H7 (cell line): Measurements from ENCODE around the gene TMEM135. TPM values are rescaled to one million over a fixed set of nuclear protein-coding genes. Genes with fewer than 3 reads are reported as not detected.

Experiments
- DNase-seq: peaks from one replicate; pipeline ENCODE4 v3.0.0; 2012
- H3K27me3 ChIP-seq: 2 replicates; pipeline ENCODE4 v1.6.0; 2011; ENCODE audit warnings: mild to moderate bottlenecking, low read length; ENCODE audit not compliant: control insufficient read depth, insufficient read depth
- H3K36me3 ChIP-seq: replicated peaks from 2 replicates; pipeline ENCODE4 v1.5.1; 2011; ENCODE audit warnings: low read length; ENCODE audit not compliant: control insufficient read depth, insufficient read depth
- H3K4me3 ChIP-seq: 2 replicates; pipeline ENCODE4 v1.5.1; 2011; ENCODE audit warnings: low read depth, mild to moderate bottlenecking, control low read depth, low read length, moderate library complexity; ENCODE audit not compliant: insufficient read depth
- total RNA-seq: library from RNA; depleted of rRNA; stranded (reverse); fragments of >200 nt; shearing (Covaris generic); gene quantifications from 2 replicates; pipeline ENCODE4 v1.2.3, GENCODE V29; 2014

Gene TMEM135
- total RNA-seq, 1 experiment from 2014 or later, result 27.9 TPM

DNA sequence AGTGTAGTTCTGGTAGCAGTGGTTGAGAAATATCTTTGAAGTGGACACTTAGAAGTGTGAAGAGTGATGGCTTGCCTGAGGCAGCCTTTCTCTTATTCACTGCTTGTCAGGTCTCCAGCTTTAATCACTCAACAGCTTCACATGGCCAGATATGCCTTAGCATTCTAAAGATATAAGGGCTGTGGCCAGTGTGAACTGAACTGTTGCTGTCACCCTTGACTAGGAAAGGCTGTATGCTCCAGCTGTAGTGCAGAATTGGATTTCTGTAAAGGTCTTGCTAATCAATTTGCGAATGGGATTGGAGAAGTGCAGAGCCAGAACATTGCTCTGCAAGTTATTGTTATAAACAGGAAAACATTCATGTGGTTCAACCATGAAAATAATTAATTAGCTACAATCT lies 266.7 kb downstream of the TMEM135 start:
- H3K4me3 ChIP-seq, result no peak overlapping the region

DNA sequence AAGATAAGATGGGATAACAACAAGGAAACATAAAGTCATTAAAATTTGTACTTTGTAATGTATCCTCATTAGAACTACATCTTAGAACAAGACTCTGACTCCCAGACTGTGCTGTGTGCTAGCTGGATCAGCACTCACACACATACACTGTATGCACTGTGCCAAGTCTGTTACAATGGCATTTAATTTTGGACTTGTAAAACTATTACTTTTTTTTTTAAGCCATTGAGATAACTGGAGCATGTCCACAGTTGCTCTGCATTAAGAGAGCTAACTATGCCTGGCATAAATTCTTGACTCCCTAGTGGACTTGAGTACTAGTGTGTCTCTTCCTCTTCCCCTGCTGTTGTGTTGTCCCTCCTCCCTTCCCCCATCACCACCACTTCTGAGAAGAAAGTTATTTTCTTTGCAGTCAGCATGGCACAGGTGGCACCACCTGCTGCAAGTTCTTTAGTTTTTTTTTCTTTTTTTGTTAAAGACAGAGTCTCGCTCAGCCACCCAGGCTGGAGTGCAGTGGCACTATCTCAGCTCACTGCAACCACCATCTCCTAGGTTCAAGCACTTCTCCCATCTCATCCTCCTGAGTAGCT lies 268.6 kb downstream of the TMEM135 start:
- no peak for DNase-seq
- Histone ChIP-seq H3K36me3 (no peaks in the 10 kb centered on the region), H3K27me3 (no peaks in the 10 kb centered on the region), H3K4me3 (no peak overlapping the region)

More for the DNA sequence above, 266.7 kb downstream of the TMEM135 start:
- no peaks in the 10 kb centered on the region for H3K27me3 ChIP-seq
- no peak for DNase-seq
- no peaks in the 10 kb centered on the region for H3K36me3 ChIP-seq

DNA sequence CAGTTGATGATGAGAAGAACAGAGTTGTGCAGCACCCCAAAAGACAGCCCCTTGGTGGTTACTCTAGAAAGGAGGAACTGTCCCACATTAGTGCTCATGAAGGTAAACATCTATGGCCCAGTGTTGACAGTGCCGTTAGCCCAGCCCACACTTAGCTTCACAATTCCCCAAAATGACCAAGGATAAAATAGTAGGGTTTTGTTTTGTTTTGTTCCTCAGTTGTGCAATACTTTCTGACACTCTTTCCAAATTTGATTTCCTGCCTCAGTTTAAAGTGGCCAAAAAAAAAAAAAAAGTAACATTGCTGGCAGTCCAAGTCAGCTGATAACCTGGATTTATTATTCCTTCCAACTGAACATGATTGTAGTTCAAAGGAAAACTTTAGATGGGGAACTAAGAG lies 269.4 kb downstream of the TMEM135 start:
- Histone ChIP-seq H3K4me3 (no peak overlapping the region), H3K36me3 (no peaks in the 10 kb centered on the region), H3K27me3 (no peaks in the 10 kb centered on the region)
- no peak for DNase-seq

DNA sequence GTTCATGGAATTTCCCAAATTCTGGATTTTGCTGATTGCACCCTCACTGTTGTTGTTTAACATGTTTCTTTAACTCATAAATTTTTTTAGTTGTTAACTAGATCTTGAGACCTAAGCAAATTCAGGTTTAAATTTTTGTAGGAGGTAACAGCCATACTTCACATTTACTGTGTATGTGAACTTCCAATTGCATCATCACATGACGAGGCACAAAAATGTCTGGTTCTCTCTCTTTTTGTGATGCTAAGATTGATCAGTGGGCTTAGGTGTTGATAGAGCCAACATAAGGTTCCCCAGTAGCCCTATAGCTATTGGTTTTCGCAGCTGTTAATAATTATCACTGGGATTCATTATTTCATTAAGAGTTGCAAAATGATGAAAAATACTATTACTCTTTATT lies 277.5 kb downstream of the TMEM135 start:
- Histone ChIP-seq H3K4me3 (no peak overlapping the region), H3K27me3 (no peaks in the 10 kb centered on the region), H3K36me3 (no peaks in the 10 kb centered on the region)
- DNase-seq, result no peak

DNA sequence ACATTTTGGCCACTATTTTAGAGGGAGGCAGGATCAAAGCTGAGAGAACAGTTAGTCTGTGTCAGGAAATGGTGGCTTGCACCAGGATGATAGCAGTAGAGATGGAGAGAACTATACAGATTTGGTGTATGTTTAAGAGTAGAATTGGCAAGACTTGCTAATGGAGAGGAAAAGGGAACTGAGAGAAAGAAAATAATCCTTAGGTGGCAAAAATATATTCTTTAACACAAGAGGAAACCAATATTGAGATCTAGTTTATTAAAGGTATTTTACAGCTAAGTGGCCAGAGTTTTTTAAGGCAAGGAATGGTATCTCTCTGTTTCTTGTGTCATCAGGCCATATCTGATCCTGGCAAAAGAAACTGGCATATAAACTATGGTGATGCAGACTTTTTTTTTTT lies 278.8 kb downstream of the TMEM135 start:
- no peak for DNase-seq
- Histone ChIP-seq H3K36me3 (no peaks in the 10 kb centered on the region), H3K27me3 (no peaks in the 10 kb centered on the region), H3K4me3 (no peak overlapping the region)

DNA sequence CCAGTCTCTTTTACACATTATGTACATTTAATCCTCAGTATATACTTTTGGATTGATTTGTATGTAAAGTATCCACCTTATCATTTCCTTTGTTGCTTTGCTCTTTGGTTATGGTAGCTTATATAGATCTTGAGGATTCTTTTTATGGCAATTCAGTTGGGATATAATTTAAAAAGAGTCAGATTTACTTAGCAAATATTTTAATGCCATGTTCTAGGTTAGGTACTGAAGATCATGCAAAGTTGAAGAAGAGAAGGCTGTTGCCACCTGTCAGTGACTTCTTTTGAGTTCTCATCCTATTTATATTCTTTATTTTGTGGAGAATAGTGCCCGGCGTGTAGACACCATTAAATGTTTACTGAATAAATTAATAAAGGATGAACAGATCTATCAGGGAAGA lies 279.7 kb downstream of the TMEM135 start:
- no peak overlapping the region for H3K4me3 ChIP-seq
- no peak for DNase-seq
- H3K36me3 ChIP-seq, result no peaks in the 10 kb centered on the region
- H3K27me3 ChIP-seq, result no peaks in the 10 kb centered on the region

DNA sequence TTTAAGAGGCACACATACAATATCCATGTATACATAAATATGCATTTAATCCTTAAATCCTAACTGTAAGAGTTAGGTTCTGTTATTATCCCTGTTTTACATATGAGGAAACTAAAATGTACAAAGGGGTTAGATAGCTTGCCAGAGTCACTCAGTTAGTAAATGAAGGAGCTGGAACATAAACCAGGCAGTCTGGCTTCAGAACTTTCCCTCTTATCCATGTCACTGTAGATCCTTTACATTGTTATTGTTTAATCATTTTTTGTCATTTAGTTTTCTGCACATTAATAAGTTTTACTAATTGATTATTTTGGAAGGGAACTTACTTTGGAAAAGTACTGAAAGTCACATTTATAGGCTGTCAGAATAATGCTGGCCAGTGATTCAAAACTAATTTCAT lies 282.4 kb downstream of the TMEM135 start:
- DNase-seq, result no peak
- no peak overlapping the region for H3K4me3 ChIP-seq
- no peaks in the 10 kb centered on the region for H3K36me3 ChIP-seq
- no peaks in the 10 kb centered on the region for H3K27me3 ChIP-seq

DNA sequence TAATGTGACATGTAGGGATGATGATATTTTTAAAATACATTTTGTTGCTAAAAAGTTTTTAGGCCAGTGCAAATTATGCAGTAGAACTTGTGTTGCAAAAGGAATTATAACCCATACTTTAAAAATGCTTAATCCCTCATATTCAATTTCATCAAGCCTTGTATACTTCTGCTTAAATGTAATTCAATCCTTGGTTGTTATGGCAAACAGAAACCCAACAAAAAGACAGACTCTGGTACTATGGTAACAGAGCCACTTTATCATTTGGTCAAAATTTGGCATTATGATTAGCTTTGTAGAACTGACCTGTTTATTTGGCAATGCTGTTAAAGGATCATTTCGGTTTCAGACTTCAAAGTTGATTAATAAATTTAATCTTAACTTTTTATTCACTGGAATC lies 284.8 kb downstream of the TMEM135 start:
- no peaks in the 10 kb centered on the region for H3K36me3 ChIP-seq

DNA sequence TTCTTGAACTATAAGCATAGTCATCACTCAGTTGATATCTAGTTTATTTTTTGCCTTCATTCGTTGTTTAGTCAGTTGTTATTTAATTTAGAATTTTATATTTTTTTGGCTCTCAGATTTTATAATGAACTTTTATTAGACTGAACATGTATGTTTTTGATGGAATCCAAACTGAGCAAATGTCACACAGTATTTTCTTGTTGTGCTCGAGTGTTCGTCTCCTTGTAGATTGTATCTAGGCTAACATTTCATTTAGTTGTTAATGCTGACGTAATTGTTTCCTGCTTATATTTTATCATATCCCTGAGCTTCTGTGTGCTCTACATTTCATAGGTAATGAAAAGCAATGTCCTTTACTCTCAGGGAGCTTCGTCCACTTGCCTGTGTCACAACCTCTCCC lies 286.2 kb downstream of the TMEM135 start:
- Histone ChIP-seq H3K4me3 (no peak overlapping the region), H3K27me3 (no peaks in the 10 kb centered on the region), H3K36me3 (no peaks in the 10 kb centered on the region)
- DNase-seq, result no peak

More for the DNA sequence above, 284.8 kb downstream of the TMEM135 start:
- H3K27me3 ChIP-seq, result no peaks in the 10 kb centered on the region
- DNase-seq, result no peak
- no peak overlapping the region for H3K4me3 ChIP-seq

DNA sequence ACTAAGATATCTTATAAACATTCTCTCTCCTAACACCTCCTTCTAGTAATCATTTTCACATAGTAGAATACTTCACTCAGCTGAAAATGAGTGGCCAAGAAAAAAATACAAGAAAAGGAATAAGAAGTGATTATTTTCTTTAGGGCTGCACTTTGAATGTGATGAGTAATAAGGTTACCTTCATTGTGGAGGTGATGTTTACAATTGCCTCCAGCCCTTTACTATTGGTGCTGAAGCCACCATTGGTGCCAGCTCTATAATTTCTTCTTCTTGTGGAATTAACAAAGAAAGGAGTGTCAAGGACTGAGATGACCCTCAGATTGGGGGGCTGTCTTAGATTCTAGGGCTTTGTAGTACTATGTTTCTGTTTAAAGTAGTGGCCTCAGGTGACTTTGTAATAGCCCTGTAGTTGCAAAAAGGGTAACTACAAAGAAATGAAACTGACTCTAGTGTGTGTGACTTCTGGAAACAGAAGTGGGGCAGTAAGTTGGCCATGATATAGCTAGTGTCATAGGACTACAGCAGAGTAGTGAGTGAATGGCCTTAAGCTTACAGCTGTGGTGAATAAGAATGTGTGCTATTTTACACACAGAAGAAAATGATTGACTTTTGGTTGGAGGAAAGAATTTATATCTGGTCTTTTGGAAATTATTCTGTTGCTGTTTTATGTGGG lies 287.2 kb downstream of the TMEM135 start:
- H3K36me3 ChIP-seq, result no peaks in the 10 kb centered on the region
- H3K4me3 ChIP-seq, result no peak overlapping the region
- no peaks in the 10 kb centered on the region for H3K27me3 ChIP-seq
- no peak for DNase-seq

DNA sequence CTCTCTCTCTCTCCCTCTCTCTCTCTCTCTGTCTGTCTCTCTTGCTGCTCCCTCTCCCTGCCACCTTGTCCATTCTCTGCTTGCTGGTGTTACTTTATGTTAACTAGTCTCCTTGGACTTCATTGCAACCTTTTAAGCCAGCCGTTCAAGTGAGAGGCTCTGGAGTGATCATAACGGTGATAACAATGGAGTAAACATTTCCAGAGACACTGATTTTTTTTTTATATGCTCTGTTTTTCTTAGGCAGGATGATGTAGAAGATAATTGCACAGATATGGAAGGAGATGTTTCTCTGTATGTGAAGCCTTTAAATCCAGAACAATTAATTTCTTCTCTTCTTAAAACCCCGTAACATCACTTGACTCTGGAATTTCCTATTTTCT lies 287.7 kb downstream of the TMEM135 start:
- Histone ChIP-seq H3K27me3 (no peaks in the 10 kb centered on the region), H3K36me3 (no peaks in the 10 kb centered on the region), H3K4me3 (no peak overlapping the region)
- DNase-seq, result no peak

DNA sequence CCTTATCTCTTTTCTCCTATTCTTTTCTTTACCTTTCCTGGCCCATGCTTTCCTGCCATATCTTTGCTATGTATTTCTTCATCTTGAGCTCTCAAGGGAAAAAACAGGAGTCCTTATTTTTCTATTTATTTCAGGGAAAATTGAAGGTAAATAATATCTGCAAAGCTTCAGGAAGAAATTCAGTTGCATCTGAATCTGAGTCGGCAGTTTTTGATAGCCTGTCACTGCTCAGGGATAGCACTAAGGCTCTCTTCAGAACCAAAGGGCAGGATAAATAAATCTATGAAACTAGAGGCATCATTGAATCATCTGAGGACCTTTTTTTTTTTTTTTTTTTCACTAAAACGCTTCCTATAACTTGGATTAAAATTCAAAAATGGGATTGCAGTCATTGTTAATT lies 288.9 kb downstream of the TMEM135 start:
- H3K27me3 ChIP-seq, result no peaks in the 10 kb centered on the region
- H3K4me3 ChIP-seq, result no peak overlapping the region
- no peak for DNase-seq
- H3K36me3 ChIP-seq, result no peaks in the 10 kb centered on the region

DNA sequence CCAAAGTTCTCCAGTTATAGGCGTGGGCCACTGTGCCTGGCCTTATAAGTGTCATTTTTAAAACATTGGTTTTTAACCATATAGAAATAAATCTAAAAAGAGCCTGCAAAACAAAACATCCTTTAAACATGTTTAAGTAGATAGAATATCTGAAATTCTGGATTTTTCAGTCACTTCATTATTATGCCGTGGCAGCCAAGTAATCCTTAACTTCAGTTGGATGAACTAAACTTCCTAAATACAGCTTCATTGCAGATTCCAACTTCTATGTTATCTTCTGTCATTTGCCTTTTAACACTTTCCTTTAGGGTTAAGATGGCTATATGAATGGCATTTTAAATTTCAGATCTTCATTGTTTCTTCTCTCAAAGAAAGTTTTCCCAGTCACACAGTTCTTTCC lies 291.4 kb downstream of the TMEM135 start:
- no peaks in the 10 kb centered on the region for H3K36me3 ChIP-seq
- no peaks in the 10 kb centered on the region for H3K27me3 ChIP-seq
- DNase-seq, result no peak
- no peak overlapping the region for H3K4me3 ChIP-seq

DNA sequence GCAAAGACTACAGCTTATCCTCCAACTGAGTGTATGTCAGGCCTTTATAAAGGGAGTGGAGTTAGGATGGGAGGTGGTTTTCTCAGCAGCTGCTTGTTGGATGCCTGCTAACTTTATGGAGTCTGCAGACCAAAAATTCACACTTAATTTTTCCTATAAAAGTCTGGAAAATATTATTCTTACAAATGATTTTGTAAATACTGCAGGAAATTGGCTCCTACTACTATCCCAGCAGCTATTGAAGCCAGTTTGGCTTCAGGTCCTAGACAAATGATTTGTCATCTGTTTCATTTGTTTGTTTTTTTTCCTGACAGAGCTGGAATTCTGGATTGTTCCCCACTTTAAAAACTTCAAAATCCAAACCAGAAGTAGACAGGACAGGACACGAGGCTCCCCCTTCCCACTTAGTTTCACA lies 292.5 kb downstream of the TMEM135 start:
- DNase-seq, result no peak
- Histone ChIP-seq H3K27me3 (no peaks in the 10 kb centered on the region), H3K4me3 (no peak overlapping the region), H3K36me3 (no peaks in the 10 kb centered on the region)

DNA sequence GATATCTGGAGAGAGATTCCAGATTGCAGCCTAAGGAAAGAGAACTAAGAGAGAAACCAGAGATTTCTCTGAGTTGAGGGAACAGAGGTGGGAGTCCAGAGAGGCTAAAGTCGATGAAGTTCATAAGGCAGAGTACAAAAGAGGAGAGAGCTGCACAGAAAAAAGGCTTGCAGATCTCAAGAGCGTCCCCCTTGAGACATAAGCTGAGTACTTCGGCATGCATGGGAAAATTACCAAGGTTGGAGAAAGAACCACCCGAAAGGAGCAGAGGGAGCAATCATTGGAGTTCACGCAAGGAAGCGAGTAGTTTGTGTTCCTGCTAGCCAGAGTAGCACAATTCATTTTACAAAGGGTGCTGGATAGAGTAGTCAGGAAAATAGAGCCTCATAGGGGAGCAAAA lies 293.5 kb downstream of the TMEM135 start:
- no peak for DNase-seq
- Histone ChIP-seq H3K36me3 (no peaks in the 10 kb centered on the region), H3K27me3 (no peaks in the 10 kb centered on the region), H3K4me3 (no peak overlapping the region)
